HG03060 (cell line): Measurements from ENCODE around the gene RCAN1.

Experiments used
- ATAC-seq: cut with Tn5 transposase; IDR thresholded peaks from one replicate; pipeline ENCODE4 v1.9.1; 2021; ENCODE audit warnings: low read depth, moderate number of reproducible peaks; ENCODE audit not compliant: unreplicated experiment

The RCAN1 gene

DNA sequence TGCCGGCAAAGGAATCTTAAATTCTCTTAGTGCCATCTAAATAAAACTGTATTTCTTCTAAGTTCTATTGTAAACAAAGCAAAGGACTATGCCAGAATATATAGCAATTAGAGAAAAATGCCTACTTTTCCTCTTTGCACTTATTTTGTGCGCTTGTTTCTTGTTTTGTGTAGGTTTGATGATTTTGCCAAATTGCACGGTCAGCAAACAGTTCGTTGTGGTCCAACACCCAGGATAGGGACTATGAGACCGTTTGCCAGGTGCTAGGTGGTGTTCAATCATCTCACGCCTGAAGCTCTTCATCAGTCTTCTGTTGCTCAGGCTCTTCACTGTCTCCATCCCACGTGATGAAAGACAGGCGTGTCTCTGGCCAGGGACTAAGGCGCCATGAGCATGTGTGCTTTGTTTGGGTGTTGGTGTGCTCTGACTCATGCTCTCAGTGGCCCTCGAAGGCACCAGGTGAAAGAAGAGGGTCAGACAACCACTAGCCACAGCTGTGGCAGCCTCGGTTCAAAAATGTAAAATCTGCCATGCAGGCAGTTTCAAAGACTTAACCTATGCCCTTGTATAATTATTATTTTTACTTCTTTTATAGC, 66.0 kb downstream of the RCAN1 start:
- ATAC-seq: no peak

DNA sequence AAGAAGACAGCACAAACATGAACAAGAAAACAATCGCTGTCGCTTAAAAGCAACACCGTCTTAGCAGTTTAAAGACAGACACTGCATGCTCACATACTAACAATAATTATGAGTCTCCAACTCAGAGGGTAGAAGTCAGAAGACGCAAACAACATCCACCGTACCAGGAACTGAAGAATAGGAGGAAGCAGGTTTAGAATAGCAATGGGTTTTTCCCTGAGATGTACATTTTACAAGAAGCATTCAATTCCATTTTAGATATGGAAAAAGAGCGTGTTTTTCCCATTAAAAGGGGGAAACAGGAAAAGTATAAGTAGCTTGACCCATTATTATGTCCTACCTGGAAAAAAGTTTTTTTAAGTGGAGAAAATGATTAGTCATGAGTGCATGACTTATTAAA, 68.4 kb downstream of the RCAN1 start:
- no peak for ATAC-seq

DNA sequence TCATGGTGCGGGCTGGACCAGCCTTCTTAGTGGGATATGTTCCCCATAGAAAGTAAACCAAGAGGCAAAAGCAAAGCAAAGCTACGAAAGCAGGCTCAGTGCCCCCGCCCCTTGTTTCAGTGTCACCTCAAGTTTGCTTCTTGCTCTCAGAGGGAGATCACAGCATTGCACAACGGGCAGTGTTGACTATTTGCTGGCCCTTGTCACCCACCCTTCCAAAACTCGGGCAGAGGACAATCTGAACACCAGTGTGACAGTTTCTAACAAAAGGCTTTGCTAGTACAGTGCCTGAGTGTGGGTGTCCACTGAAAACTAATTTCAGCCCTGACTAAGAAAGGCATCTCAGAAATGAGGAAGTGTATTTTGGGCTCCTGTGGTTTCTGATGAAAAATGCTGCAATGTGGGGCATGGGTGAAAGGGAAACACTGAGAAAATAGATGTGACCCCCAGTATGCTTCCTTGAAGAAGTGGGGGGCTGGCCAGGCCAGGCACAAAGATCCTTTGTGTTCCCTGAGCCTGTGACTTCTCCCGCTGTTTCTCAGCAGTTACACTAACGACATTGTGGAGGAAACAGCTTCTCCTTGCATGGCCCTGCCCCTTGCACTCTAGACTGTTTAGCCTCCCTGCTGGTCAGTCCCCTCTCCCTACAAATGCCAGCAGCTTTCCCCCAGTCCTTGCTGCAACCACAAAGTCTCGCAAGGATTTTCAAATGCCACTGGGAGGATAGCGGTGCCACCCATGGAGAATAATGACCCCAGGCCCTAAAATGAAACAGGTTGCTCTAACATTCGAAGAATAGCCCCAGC, 69.6 kb downstream of the RCAN1 start:
- peak; percentile 84 for ATAC-seq

DNA sequence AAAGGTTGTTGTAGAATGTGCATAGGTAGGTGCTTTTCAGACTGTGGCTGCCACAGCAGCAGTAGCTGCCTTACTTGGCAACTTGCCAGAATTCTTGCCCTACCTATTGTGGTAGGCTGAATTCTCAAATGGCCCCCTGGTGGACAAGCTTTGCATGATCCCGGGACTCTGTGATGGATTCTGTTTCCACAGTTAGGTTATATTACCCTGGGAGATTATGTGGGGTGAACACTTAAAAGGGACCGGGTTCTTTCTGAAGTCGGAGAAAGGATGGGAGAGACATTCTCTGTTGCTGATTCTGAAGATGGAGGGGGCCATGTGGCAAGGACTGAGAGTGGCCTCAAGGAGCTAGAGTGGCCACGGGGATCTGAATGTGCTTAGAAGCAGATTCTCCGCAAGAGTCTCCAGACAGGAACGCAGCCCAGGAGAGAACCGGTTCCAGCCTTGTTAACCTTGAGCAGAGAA, 70.8 kb downstream of the RCAN1 start:
- no peak for ATAC-seq

DNA sequence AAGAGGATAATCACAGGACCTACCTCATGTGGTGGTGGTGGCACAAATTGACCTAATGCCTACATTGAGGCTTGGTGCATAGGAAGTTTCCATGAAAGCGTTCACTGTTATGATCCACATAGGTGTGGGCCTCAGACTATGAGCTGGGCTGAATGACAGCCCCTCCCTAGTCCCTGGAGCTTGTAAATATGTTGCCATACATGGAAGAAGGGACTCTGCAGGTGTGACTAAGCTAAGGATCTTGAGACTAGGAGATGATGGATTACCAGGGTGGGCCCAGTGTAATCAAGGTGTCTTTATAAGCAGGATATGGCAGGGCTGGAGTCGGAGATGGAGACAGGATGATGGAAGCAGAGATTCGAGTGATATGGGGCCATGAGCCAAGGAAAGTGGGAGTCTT, 71.9 kb downstream of the RCAN1 start:
- ATAC-seq: no peak

DNA sequence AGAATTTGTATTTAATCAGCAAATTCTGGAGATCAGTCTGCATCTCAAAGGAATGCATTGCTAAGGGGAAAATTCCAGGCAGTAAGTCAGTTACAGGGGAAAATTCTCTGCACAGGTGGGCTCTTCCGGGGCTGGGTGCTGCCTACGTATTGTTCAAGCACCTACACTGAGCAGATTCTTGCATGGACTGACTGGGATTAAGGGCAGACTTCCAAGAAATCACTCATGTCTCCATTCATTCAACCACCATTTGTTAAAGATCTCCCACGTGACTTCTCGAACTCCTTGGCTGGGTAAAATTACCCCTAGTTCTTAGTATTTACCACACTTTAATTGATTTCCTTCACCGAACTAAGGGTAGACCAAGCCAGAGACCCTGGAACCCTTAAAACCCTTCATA, 74.7 kb downstream of the RCAN1 start:
- ATAC-seq: no peak

DNA sequence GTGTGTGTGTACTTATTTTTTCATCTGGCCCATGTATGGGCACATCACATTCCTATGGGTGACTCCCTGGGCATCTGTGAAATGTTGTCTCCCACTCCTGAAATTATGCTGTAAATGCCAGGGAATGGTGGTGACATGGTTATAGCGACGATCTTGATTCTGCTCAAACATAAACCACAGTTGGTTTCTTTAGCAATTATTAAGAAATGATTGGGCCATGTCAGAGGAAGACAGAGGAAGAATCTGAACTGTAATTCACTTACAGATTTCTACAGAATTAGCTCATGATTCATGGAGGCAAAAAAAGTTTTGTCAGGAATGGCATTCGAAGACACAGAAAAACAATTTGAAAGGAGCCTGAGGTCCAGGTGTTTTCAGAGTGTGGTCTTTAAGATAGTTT, 77.1 kb downstream of the RCAN1 start:
- no peak for ATAC-seq

DNA sequence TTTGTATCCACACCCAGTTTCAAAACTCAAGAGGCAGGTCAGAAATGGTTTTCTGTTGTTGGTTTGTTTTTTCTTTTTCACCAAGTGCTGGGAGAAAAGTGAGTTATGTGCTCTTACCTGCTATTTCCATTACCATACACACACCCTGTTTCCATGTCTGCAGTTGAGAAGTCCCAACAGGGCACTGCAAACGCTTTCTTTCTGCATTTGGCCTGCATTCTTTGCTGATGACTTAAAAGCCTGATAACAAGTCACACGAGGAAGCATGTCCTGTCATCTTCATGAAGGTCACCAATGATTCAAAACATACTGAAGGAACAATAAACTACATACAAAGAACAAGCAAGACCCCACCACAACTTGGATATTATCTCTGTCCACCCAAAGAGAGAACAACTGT, 78.1 kb downstream of the RCAN1 start:
- no peak for ATAC-seq

DNA sequence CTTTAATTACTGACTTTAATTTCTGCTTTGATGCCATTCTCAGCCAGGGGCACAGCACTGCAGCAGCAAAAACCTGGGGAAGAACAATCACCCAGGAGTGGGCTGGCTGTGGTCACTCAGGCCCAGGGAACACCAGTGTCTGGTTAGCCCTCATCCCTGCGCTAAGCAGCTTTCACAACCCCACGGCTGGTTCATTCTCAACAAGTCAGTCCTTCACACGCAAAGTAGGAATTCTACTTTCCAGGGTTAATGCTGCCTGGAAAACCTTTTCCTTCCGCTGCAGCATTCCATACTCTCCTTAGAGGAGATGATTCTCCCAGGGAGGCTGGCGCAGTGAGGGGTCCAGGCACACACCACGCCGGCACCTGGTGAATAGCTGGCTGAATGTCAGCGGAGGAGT, 78.6 kb downstream of the RCAN1 start:
- ATAC-seq: no peak

DNA sequence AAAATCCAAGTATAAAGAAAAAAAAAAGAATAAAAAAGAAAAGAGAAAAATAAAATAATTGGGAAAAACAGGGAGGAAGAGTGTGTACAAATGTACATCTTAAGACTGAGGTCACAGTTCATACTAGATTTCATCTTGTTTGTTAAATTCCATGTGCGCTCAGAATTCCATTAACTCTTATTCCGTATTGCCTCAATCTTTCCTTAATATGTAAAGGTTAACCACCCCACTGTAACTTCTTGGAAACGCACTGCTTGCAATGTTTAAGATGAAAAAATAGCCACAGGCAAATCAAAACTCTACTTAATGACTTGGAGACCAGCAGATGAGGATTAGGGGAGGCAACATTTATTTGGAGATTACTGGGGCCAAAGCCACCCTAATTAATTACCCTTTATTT, 79.0 kb downstream of the RCAN1 start:
- ATAC-seq: no peak

DNA sequence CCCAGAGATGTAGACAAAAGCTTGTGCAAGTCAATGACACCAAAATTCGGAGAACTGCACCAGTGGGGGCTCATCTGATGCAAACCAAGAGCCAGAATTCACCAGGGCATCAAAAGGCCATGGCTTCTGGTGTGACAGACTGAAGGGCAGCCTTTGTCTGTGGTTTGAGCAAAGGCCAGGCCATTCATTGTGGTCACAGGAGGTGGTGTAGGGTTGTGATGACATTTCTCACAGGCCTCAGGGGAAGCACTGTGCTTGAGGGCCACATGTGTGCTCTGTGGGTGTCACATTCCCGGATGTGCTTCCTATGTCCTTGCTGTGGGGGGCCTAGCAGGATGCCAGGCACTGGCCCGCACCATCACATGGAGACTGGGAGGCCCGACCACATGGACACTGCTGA, 80.4 kb downstream of the RCAN1 start:
- ATAC-seq: no peak

DNA sequence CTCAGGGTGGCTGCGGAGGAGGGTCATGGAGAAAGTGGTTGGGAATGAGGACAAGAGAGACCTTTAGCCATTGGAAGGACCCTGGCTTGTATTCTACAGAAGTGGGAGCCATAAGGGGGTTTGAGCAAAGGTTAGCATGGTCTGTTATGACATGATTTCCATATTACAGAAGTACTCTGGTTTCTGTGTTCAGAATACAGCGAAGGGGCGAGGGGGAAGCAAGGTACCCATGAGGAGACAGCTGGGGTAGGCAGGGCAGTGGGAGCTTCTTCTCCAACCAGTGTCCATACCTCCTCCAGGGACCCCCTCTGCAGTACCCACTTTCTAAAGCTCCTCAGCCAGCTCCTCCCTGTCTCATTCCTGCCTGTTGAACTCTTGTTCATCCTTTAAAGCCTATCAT, 81.0 kb downstream of the RCAN1 start:
- ATAC-seq: no peak

DNA sequence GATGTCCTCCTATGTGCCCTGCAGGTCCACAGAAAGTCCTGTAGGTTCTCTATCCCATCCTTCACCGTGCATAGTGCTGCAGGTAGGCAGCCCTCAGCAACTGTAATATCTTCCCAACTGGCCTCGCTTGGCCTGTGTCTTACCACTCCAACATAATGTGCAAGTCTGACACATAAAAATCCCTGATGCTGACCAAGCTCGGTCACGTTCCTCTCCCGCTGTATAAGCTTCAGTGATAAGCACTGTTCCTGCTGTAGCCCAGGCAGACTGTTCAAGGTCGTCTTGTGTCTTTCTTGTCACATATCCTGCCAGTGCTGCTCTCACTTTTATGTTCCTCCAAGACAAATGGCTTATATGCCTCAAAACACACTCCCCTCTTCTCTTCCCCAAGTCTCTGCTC, 83.5 kb downstream of the RCAN1 start:
- no peak for ATAC-seq

DNA sequence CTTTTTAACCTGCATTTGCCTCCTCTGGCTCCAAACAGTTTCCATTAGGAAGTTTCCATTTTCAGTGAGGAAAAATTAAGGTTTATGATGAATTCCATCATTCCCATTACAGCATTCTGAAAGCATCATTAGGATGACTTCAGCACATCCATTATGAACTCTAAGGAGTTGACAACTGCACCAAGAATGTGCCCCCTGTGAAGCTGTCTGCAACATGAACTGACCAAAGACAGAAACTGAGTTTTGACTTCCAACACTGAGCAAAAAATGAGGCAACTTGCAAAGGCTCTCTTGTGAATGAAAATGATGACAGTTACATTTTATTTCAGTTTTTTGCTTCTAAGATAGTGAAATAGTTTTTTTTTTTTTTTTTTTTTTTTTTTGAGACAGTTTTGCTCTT, 84.7 kb downstream of the RCAN1 start:
- no peak for ATAC-seq

DNA sequence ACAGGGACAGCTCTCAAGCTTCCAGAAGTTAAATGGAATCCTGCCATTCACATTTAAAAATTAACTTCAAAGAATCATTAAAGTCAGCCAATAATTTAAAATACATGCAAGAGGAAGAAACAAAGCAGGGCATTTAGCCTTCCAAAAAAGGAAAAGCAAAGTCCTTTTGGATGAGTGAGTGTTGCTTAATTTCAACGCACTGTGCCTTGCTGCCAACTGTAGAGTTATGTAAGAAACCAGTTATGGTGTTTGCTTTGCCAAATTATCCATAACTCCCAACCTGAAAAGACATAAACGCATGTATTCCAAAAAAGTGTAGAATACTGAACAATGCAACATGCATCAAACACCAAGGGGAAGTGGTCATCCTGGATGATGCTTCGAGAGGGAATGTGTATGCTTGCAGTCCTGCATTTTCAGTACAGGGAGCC, 86.8 kb downstream of the RCAN1 start:
- no peak for ATAC-seq

DNA sequence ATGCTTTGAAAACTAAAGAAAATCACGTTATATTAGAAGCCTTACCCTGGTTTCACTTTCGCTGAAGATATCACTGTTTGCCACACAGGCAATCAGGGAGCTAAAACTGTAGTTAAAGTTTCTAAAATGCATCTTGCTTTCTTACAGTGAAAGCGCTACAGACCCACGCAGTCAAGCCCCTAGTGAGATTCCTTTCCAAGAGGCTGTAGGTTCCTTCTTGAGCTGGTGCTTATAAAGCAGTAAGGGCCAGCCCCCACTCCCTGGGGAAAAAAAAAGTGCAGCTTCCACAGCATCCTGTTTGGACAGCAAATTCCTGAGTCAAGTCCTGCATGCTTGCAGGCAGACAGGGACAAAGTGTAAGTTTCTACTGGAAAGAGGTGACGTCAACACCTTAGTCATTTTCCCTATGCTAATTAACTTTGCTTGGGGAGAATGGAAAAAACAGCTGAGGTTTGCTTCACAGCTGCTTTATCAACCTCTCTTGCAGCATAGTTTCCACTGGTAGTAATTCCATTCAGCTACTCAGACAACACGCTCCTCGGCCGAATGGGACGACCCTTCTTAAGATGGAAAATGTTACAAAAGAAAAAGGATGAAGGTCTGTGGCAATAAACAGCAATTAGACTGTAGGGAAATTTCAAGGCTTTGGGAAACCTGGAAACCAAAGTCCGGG, 88.2 kb downstream of the RCAN1 start:
- ATAC-seq: no peak

DNA sequence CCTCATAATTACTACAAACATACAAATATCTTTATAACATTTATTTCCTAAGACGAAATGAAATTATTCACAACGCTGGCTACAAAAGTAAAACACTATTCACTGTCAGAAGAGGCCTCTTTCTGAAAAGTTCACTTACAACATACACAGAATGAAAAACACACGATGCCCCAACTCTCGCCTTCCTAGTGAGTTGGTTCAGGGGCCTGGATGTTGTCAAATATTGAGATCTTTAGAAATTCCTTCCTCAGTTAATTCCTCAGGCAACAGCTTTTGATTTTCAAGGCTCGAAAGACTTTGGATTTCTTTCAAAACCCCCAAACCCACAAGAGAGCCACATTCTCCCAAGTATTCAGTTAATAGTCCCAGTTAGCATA, 88.7 kb downstream of the RCAN1 start:
- ATAC-seq: no peak

DNA sequence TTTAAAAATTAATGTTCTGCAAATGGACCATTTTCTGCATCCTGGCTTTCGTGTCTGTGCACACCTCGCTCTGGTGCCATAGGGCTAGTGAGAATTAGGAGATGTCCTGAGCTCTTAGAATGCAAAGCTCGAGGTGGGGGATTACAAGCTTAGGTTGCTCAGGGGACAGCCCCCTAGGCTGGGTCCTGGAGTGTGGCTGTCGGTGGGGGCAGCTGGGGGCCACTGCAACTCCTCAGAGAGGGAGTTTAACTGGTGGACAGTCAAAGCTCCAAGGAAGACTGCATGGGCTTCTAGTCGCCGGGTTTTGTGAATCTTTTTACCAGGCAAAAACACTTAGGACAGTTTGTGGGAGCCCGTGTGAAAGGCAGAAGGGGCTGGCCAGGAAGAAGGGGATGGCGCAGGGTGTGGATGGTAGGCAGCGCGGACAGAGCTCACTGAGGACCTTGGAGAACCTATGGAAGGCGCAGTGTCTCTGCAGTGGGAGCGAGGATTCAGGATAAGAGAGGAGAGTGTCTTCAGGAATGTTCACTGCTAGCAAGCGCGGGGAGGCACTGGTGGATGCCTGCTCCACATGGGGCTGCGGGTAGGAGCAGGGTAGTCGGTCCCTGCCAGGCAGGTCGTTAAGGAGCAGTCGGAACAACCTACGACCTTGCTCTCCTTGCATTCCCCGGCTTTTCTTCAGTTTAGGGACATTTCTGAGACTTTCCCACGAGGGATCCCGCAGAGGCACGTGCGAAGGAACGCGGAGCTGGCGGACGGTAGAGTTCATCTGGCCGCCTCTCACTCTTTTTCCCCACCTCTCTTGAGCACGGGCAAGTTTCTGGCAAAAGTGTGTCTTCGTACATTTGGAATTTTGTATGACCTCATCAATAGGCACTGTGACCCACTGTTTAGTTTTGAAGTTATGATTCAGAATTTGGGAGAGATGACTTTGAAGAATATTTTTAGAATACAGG, 90.0 kb downstream of the RCAN1 start:
- ATAC-seq: no peak

DNA sequence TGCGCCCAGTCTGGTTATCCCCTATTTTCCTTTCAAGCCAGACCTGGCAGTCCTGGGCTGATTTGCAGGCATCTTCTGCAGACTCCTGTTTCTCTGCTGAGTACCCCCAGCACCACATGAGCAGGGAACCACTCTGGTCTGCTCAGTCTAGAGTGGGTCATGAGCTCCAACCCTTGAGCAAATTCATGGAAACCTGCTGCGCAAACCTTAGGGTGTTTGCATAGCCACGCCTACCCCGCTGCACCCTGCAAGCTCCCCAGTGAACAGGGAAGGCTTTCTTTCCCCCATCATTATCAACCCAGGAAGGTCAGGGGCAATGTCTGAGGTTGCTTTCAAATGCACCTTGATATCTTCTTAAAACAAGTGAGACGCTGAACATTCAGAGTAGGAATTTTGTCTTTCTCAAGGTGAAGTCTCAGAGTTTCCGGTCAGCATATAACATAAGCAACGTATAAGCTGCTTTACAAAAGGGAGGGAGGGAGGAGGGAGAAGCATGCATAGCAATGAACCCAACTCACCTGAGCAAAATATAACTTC, 91.8 kb downstream of the RCAN1 start:
- no peak for ATAC-seq

DNA sequence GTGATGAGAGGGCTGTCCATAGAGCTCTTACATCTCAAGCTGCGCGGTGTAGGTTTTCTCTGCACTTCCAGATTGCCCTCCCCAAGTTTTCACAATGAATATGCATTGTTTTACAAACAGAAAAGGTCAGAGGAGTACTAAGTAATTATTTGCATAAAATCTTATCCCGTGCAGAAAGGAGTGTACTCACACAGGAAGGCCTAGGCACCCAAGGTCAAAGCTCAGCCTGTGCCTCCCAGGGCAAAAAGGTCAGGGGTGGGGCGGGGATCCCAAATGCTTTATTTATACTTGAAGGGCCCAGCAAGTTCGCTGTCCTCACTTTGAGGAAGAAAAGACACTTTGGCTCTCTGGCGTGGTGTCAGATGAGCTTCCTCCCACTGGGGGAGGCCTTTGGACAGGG, 92.6 kb downstream of the RCAN1 start:
- ATAC-seq: no peak
